ENCODE data around the gene KIF26B. TPM values are rescaled to one million over a fixed set of nuclear protein-coding genes. Genes with fewer than 3 reads are reported as not detected.
"Not testable (repeated sequence)": the region's sequence is repeated elsewhere in the genome, so short reads cannot be mapped to it uniquely, and the experiment has no call there.

KIF26B gene
- polyA plus RNA-seq, 1 of the 3 experiments (the other 2 are of a cell fraction), result 2.6 TPM

- no peak for TF ChIP-seq IRF3 (IDR thresholded peaks at IDR 0.05; ENCODE audit: low read depth, low read length)
- no peak for TF ChIP-seq RFX5 (IDR thresholded peaks at IDR 0.05; ENCODE audit: low read length)
- no peak for TF ChIP-seq FOSL2 (IDR thresholded peaks at IDR 0.05; ENCODE audit: borderline replicate concordance, low read depth)
- TF ChIP-seq TEAD4 (IDR thresholded peaks at IDR 0.05; ENCODE audit: borderline replicate concordance, insufficient read depth), result no peak
- no peak for TF ChIP-seq FOXJ3 (CRISPR knock-in tag; IDR thresholded peaks at IDR 0.05)
Observed at GRCh38 chr1:245695211-245695610, 540.4 kb downstream of the KIF26B start (continued).

GRCh38 chr1:245695701-245696100, 540.9 kb downstream of the KIF26B start:
- H3K79me2 ChIP-seq (ENCODE audit: insufficient read depth); DNase-seq; H2AFZ ChIP-seq (ENCODE audit: low read depth); H3K9ac ChIP-seq; H3K9me3 ChIP-seq; H4K20me1 ChIP-seq (ENCODE audit: insufficient read depth); H3K27me3 ChIP-seq (ENCODE audit: insufficient read depth); H3K9me2 ChIP-seq; H3K4me2 ChIP-seq; H3F3A ChIP-seq (replicated peaks; ENCODE audit: insufficient read depth); POLR2A ChIA-PET; H3K4me3 ChIP-seq (ENCODE audit: low read depth in 2 of 2, low read length in 1 of 2): not testable (repeated sequence)
- Histone ChIP-seq H3K4me1 (ENCODE audit: control insufficient read depth in 1 of 2, insufficient read depth in 2 of 2, low read depth in 1 of 2, low read length in 1 of 2) (peaks cover 0 to 29% of the 10 kb centered on the region in 2 experiments; a peak in 1 of 4 replicates), H3K27ac (ENCODE audit: low read depth in 2 of 2, low read length in 1 of 2) (peak overlapping the region in 1 of 2 experiments; percentile 3; a peak in 1 of 4 replicates), H3K36me3 (replicated peaks in 1 of 2; ENCODE audit: control insufficient read depth in 1 of 2, insufficient read depth in 2 of 2, low read length in 1 of 2) (peaks cover 0 to 44% of the 10 kb centered on the region in 2 experiments)
- CTCF ChIA-PET, result interaction anchor here (1.2 kb wide), 1 partner anchor 96 kb away, joined by 3 read pairs; no protein-coding TSS in a partner anchor
- WGBS (ENCODE audit: low lambda C conversion rate), result 88% methylated on average over 11 of the region's 11 CpGs

GRCh38 chr1:245698116-245698515, 543.3 kb downstream of the KIF26B start:
- H3K4me1 ChIP-seq (ENCODE audit: control insufficient read depth in 1 of 2, insufficient read depth in 2 of 2, low read depth in 1 of 2, low read length in 1 of 2), result peaks cover 0 to 22% of the 10 kb centered on the region in 2 experiments; a peak in 1 of 4 replicates
- H3K4me2 ChIP-seq, result no peak overlapping the region
- H3K9me2 ChIP-seq, result no peaks in the 10 kb centered on the region
- ChIA-PET POLR2A (no interaction called here), CTCF (no interaction called here)
- H3K27me3 ChIP-seq (ENCODE audit: insufficient read depth), result no peaks in the 10 kb centered on the region
- no peak for DNase-seq
- H3K36me3 ChIP-seq (replicated peaks in 1 of 2; ENCODE audit: control insufficient read depth in 1 of 2, insufficient read depth in 2 of 2, low read length in 1 of 2), result peaks cover 0 to 53% of the 10 kb centered on the region in 2 experiments
- no peaks in the 10 kb centered on the region for H4K20me1 ChIP-seq (ENCODE audit: insufficient read depth)
- H3K4me3 ChIP-seq (ENCODE audit: low read depth in 2 of 2, low read length in 1 of 2), result no peak overlapping the region
- no peak overlapping the region for H3K9ac ChIP-seq
- WGBS (ENCODE audit: low lambda C conversion rate), result 91% methylated on average over 12 of the region's 14 CpGs
- no peak overlapping the region for H2AFZ ChIP-seq (ENCODE audit: low read depth)
- no peak overlapping the region; a peak in 1 of 4 replicates for H3K27ac ChIP-seq (ENCODE audit: low read depth in 2 of 2, low read length in 1 of 2)
- no peaks in the 10 kb centered on the region for H3K9me3 ChIP-seq
- H3F3A ChIP-seq (replicated peaks; ENCODE audit: insufficient read depth), result no peaks in the 10 kb centered on the region
- no peak for TF ChIP-seq RCOR1 (IDR thresholded peaks at IDR 0.05; ENCODE audit: low read length)
- no peak for TF ChIP-seq USF2 (IDR thresholded peaks at IDR 0.05; ENCODE audit: borderline replicate concordance, low read depth, low read length)
- no peak for TF ChIP-seq NRF1 (IDR thresholded peaks at IDR 0.05; ENCODE audit: low read depth, low read length)
- no peak for TF ChIP-seq CHD2 (IDR thresholded peaks at IDR 0.05; ENCODE audit: low read length, partially characterized antibody)
- TF ChIP-seq SIN3A (IDR thresholded peaks at IDR 0.05; ENCODE audit: borderline replicate concordance, low read depth, low read length), result no peak
- TF ChIP-seq USF1 (IDR thresholded peaks at IDR 0.05; ENCODE audit: borderline replicate concordance, low read depth), result no peak
- TF ChIP-seq MXI1 (IDR thresholded peaks at IDR 0.05; ENCODE audit: low read depth, low read length), result no peak
- no peak for TF ChIP-seq IRF3 (IDR thresholded peaks at IDR 0.05; ENCODE audit: low read depth, low read length)
- no peak for TF ChIP-seq SMC3 (IDR thresholded peaks at IDR 0.05; ENCODE audit: low read depth, low read length)
- no peak for TF ChIP-seq GABPA (IDR thresholded peaks at IDR 0.05; ENCODE audit: low read depth)
- TF ChIP-seq MAX (IDR thresholded peaks at IDR 0.05; ENCODE audit: low read depth), result no peak
- no peak for TF ChIP-seq JUND (IDR thresholded peaks at IDR 0.05)
- TF ChIP-seq REST (IDR thresholded peaks at IDR 0.05; ENCODE audit: low read depth, low read length), result no peak
- H3K79me2 ChIP-seq (ENCODE audit: insufficient read depth), result no peaks in the 10 kb centered on the region

Data from SK-N-SH (cell line).